Measurements from ENCODE around the gene PRPH. TPM values are rescaled to one million over a fixed set of nuclear protein-coding genes. Genes with fewer than 3 reads are reported as not detected.

Gene PRPH
- total and polyA plus RNA-seq, 9 of the 15 experiments (the other 6 are each of a cell fraction or from before 2014, with no cell fraction given) = 0.27 to 1.9 (median 1.3) TPM; not detected in 1

DNA sequence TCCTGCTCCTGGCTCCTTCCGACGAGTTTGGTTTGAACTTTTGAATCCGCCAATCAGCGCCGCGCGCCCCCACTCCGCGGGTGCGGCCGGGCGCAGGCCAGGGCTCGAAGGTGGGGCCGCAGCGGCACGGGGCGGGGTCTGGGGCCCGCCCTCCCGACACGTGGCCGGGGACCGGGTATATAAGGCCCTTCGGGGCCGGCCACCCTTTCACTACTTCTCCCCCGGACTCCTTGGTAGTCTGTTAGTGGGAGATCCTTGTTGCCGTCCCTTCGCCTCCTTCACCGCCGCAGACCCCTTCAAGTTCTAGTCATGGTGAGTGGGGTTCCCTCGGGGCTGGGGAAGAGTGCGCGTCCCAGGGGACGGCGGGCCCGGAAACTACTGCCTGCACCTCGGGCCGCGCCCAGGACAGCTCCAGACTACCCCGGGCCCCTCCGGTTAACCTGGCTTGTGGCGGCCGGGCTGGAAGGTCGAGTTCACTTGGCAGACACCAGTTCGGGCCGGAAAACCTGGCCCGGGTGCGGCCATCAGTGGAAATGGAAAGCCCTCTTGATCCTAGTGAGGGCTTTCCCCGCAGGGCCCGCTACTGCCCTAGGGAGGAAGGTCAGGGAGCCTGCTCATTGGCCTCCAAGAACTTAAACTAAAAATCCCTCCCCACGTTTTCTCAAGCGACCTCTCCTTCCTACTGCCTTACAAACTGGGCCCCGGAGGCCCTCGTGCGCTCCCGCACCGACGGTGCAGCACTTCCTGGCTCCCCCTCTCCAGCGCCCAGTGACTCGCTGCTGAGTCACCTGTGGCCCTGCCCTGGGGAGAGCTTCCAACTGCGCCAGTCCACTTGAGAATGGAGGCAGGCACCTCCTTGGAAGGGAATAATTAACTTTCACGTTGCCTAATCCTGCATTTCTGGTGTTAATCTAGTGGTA, 29.8 kb upstream of the PRPH start, which contains the start of gene TUBA1C (continued):
- TF ChIP-seq ETS2 (tag; IDR thresholded peaks at IDR 0.05; ENCODE audit: borderline replicate concordance, poor library complexity, severe bottlenecking) = no peak
- TF ChIP-seq JUN (IDR thresholded peaks at IDR 0.05; ENCODE audit: borderline replicate concordance, low read depth, low read length) = peak; percentile 79
- TF ChIP-seq JUN (CRISPR knock-in tag; IDR thresholded peaks at IDR 0.05; ENCODE audit: borderline replicate concordance) = no peak
- TF ChIP-seq, protein P1, sequence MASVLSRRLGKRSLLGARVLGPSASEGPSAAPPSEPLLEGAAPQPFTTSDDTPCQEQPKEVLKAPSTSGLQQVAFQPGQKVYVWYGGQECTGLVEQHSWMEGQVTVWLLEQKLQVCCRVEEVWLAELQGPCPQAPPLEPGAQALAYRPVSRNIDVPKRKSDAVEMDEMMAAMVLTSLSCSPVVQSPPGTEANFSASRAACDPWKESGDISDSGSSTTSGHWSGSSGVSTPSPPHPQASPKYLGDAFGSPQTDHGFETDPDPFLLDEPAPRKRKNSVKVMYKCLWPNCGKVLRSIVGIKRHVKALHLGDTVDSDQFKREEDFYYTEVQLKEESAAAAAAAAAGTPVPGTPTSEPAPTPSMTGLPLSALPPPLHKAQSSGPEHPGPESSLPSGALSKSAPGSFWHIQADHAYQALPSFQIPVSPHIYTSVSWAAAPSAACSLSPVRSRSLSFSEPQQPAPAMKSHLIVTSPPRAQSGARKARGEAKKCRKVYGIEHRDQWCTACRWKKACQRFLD (CRISPR knock-in tag; IDR thresholded peaks at IDR 0.05) = peak; percentile 75; the same call in 1 of the 2 replicates
- TF ChIP-seq GTF2F1 (IDR thresholded peaks at IDR 0.05; ENCODE audit: low read depth, low read length) = peak; percentile 98
- TF ChIP-seq MBD2 (IDR thresholded peaks at IDR 0.05; ENCODE audit: borderline replicate concordance, low read depth) = peak; percentile 88
- TF ChIP-seq DPF2 (IDR thresholded peaks at IDR 0.05) = peak; percentile 63
- TF ChIP-seq, protein P2, sequence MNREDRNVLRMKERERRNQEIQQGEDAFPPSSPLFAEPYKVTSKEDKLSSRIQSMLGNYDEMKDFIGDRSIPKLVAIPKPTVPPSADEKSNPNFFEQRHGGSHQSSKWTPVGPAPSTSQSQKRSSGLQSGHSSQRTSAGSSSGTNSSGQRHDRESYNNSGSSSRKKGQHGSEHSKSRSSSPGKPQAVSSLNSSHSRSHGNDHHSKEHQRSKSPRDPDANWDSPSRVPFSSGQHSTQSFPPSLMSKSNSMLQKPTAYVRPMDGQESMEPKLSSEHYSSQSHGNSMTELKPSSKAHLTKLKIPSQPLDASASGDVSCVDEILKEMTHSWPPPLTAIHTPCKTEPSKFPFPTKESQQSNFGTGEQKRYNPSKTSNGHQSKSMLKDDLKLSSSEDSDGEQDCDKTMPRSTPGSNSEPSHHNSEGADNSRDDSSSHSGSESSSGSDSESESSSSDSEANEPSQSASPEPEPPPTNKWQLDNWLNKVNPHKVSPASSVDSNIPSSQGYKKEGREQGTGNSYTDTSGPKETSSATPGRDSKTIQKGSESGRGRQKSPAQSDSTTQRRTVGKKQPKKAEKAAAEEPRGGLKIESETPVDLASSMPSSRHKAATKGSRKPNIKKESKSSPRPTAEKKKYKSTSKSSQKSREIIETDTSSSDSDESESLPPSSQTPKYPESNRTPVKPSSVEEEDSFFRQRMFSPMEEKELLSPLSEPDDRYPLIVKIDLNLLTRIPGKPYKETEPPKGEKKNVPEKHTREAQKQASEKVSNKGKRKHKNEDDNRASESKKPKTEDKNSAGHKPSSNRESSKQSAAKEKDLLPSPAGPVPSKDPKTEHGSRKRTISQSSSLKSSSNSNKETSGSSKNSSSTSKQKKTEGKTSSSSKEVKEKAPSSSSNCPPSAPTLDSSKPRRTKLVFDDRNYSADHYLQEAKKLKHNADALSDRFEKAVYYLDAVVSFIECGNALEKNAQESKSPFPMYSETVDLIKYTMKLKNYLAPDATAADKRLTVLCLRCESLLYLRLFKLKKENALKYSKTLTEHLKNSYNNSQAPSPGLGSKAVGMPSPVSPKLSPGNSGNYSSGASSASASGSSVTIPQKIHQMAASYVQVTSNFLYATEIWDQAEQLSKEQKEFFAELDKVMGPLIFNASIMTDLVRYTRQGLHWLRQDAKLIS (CRISPR knock-in tag; IDR thresholded peaks at IDR 0.05) = peak; percentile 99
- peak in 1 of 2 experiments; percentile 67; a peak in 1 of 4 replicates for TF ChIP-seq RCOR1 (IDR thresholded peaks at IDR 0.05; ENCODE audit: borderline replicate concordance in 1 of 2, low read depth in 2 of 2, low read length in 2 of 2)
- TF ChIP-seq, protein P3, sequence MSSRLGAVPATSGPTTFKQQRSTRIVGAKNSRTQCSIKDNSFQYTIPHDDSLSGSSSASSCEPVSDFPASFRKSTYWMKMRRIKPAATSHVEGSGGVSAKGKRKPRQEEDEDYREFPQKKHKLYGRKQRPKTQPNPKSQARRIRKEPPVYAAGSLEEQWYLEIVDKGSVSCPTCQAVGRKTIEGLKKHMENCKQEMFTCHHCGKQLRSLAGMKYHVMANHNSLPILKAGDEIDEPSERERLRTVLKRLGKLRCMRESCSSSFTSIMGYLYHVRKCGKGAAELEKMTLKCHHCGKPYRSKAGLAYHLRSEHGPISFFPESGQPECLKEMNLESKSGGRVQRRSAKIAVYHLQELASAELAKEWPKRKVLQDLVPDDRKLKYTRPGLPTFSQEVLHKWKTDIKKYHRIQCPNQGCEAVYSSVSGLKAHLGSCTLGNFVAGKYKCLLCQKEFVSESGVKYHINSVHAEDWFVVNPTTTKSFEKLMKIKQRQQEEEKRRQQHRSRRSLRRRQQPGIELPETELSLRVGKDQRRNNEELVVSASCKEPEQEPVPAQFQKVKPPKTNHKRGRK (tag; IDR thresholded peaks at IDR 0.05) = no peak
- TF ChIP-seq ZFP1 (CRISPR knock-in tag; IDR thresholded peaks at IDR 0.05) = no peak; the same call in 1 of the 2 replicates
- no peak; the same call in 1 of the 2 replicates for TF ChIP-seq MEF2A (IDR thresholded peaks at IDR 0.05; ENCODE audit: control insufficient read depth, low read depth, low read length)
- TF ChIP-seq ZNF445 (CRISPR knock-in tag; IDR thresholded peaks at IDR 0.05; ENCODE audit: low read depth) = no peak
- TF ChIP-seq HCFC1 (IDR thresholded peaks at IDR 0.05; ENCODE audit: low read depth, low read length) = peak; percentile 45
- TF ChIP-seq, protein P4, sequence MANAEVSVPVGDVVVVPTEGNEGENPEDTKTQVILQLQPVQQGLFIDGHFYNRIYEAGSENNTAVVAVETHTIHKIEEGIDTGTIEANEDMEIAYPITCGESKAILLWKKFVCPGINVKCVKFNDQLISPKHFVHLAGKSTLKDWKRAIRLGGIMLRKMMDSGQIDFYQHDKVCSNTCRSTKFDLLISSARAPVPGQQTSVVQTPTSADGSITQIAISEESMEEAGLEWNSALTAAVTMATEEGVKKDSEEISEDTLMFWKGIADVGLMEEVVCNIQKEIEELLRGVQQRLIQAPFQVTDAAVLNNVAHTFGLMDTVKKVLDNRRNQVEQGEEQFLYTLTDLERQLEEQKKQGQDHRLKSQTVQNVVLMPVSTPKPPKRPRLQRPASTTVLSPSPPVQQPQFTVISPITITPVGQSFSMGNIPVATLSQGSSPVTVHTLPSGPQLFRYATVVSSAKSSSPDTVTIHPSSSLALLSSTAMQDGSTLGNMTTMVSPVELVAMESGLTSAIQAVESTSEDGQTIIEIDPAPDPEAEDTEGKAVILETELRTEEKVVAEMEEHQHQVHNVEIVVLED (CRISPR knock-in tag; IDR thresholded peaks at IDR 0.05) = no peak
- TF ChIP-seq ELF2 (CRISPR knock-in tag; IDR thresholded peaks at IDR 0.05) = peak; percentile 74
- TF ChIP-seq NCOA1 (IDR thresholded peaks at IDR 0.05; ENCODE audit: low read depth) = no peak
- TF ChIP-seq JUND (IDR thresholded peaks at IDR 0.05; ENCODE audit: borderline replicate concordance, low read depth, low read length) = peak; percentile 93
- peak; percentile 84; the same call in 1 of the 3 replicates for TF ChIP-seq JUND (tag; IDR thresholded peaks at IDR 0.05; ENCODE audit: borderline replicate concordance, low read depth, low read length)

Measured in K562 (cell line).